A673 (cell line): ENCODE measurements around the gene PRELID2. TPM values are rescaled to one million over a fixed set of nuclear protein-coding genes. Genes with fewer than 3 reads are reported as not detected.

Experiments
- BruUV-seq: library from RNA; stranded (reverse); fragments of 400-500 nt; replicated peaks from 2 replicates; lab custom pipeline; 2021; lab: Mats Ljungman, UMichigan
- CTCF ChIA-PET: fragments of 300-600 bp; sonication (Branson Sonifier 250); formaldehyde crosslinking; loops from one replicate; lab custom pipeline; 2022; ENCODE audit warnings: antibody characterized with exemption; lab: Charles Lee
- POLR2A ChIA-PET: fragments of 300-600 bp; sonication (Branson Sonifier 250); formaldehyde crosslinking; loops from one replicate; lab custom pipeline; 2022; ENCODE audit warnings: antibody characterized with exemption; ENCODE audit not compliant: low non-redundant PET; lab: Charles Lee
- DNase-seq: peaks from one replicate; pipeline ENCODE4 v3.0.0-alpha.2; 2015; ENCODE audit warnings: low spot score
- H3K27ac ChIP-seq: fragments of 200-600 bp; sonication (generic); 2 replicates; pipeline ENCODE4 v1.5.1; 2016; ENCODE audit warnings: mixed run types, low read depth, mild to moderate bottlenecking, mixed read lengths, antibody characterized with exemption, low read length; ENCODE audit not compliant: poor library complexity, severe bottlenecking
- H3K27me3 ChIP-seq: fragments of 200-600 bp; sonication (generic); replicated peaks from 2 replicates; pipeline ENCODE4 v1.6.1; 2017; ENCODE audit warnings: mixed run types, low read depth, mild to moderate bottlenecking, mixed read lengths, antibody characterized with exemption, low read length; ENCODE audit not compliant: insufficient read depth, poor library complexity
- H3K36me3 ChIP-seq: fragments of 200-600 bp; sonication (generic); 2 replicates; pipeline ENCODE4 v1.6.1; 2016; ENCODE audit warnings: mixed run types, mild to moderate bottlenecking, mixed read lengths, antibody characterized with exemption, low read length; ENCODE audit not compliant: insufficient read depth, poor library complexity, severe bottlenecking
- H3K4me1 ChIP-seq: fragments of 200-600 bp; sonication (generic); 2 replicates; pipeline ENCODE4 v1.6.1; 2017; ENCODE audit warnings: mixed run types, mild to moderate bottlenecking, mixed read lengths, antibody characterized with exemption, low read length; ENCODE audit not compliant: insufficient read depth, poor library complexity, severe bottlenecking
- H3K4me3 ChIP-seq: fragments of 200-600 bp; sonication (generic); 2 replicates; pipeline ENCODE4 v1.5.1; 2016; ENCODE audit warnings: low read depth, mixed run types, mild to moderate bottlenecking, mixed read lengths, low read length; ENCODE audit not compliant: poor library complexity, severe bottlenecking
- H3K9me3 ChIP-seq: fragments of 200-600 bp; sonication (generic); 2 replicates; pipeline ENCODE4 v1.6.1; 2016; ENCODE audit warnings: mixed run types, low read depth, mild to moderate bottlenecking, mixed read lengths, antibody characterized with exemption, low read length; ENCODE audit not compliant: poor library complexity, severe bottlenecking
- EZH2 ChIP-seq: fragments of 200-600 bp; sonication (generic); IDR thresholded peaks from 2 replicates; pipeline ENCODE4 v1.6.1; 2017; ENCODE audit warnings: borderline replicate concordance, low read depth, mild to moderate bottlenecking, mixed read lengths, antibody characterized with exemption, low read length; ENCODE audit not compliant: poor library complexity, severe bottlenecking
- intact Hi-C: fragments of 100-400 bp; cut with micrococcal nuclease; formaldehyde crosslinking; loops from one replicate; pipeline ENCODE4 v1.10.0; 2022; ENCODE audit not compliant: unreplicated experiment
- total RNA-seq: library from RNA; stranded (reverse); gene quantifications from 2 replicates; pipeline ENCODE4 v1.2.3, GENCODE V29; 2021
- TF ChIP-seq, protein P1 (sequence below): fragments of 300-800, 200-600 bp; sonication (generic); conservative IDR thresholded peaks from 2 replicates; pipeline ENCODE4 v1.5.1; 2017; ENCODE audit warnings: low read depth, mild to moderate bottlenecking, antibody characterized with exemption, low read length, moderate library complexity, mixed read lengths

PRELID2 gene
- total RNA-seq, 1 experiment from 2014 or later = 50.2 TPM

DNA sequence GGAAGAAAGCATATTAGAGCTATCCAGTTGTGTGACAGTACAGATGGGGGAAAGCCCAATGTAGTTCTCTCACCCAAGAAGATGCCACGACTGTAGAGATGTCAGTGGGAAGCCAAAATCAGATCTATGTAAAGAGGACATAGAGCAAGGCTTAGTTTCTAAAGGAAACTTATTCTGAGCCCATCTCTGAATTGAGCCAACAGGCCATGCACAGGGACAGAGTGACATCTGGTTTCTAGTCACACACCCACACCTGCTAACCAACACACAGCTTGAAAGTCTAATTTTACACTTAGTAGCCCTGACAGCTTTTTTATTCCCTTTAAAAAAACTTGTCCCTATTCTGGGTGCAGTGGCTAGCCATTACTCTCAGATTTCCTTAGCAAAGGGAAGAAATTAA lies 22.3 kb downstream of the PRELID2 start:
- CTCF ChIA-PET = interaction anchor here (1.0 to 2.1 kb wide), 4 partner anchors 115 to 1609 kb away, joined by 3 to 7 read pairs (median 4); no protein-coding TSS in a partner anchor

DNA sequence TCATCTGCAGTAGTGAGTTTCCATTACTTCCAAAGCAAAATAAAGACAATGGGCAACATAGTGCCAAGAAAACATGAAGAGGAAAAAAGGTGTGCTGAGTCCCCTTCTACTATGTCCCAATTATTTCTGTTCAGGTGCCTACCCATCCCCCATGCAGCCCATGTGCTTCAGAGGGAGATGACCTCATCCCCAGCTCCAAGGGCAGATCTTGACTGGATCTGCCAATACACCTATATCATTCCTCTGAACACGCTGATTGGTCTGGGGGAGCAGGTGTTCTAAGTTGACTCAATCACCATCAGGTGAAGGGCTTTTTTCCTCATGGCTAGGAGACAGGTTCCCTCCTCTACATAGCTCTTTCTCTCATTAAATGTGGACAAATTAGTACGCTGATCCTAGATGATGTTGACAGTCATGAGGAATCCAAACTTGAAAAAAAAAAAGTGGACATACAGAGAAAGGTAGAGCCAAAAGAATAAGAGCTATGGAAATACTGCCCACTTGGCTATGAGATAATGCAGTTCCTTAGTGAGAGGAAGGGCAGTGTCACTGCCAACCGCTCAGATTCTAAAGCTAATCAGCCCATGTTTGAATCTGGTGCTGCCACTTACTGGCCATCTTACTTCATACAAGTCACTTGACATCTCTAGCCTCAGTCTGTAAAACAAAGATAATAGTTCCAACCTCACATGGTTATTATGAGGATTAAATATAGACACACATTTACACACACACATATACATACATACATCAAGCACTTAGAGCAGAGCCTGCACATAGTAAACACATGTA lies 23.1 kb downstream of the PRELID2 start:
- no peak overlapping the region for H3K4me3 ChIP-seq
- ChIA-PET CTCF (interaction anchor here (0.7 to 2.1 kb wide), 7 partner anchors 12 to 1608 kb away, joined by 3 to 7 read pairs (median 3); no protein-coding TSS in a partner anchor), POLR2A (interaction anchor here (0.5 to 0.6 kb wide), 2 partner anchors 32 to 465 kb away, joined by 3 read pairs; no protein-coding TSS in a partner anchor)
- H3K36me3 ChIP-seq = peaks cover 23% of the 10 kb centered on the region
- peaks cover 11% of the 10 kb centered on the region for H3K4me1 ChIP-seq
- H3K27ac ChIP-seq = no peak overlapping the region
- peak; percentile 65 for DNase-seq
- BruUV-seq = no TSS peak
- no peaks in the 10 kb centered on the region for H3K9me3 ChIP-seq
- no peaks in the 10 kb centered on the region for H3K27me3 ChIP-seq
- TF ChIP-seq EZH2 = no peak
- TF ChIP-seq, protein P1, sequence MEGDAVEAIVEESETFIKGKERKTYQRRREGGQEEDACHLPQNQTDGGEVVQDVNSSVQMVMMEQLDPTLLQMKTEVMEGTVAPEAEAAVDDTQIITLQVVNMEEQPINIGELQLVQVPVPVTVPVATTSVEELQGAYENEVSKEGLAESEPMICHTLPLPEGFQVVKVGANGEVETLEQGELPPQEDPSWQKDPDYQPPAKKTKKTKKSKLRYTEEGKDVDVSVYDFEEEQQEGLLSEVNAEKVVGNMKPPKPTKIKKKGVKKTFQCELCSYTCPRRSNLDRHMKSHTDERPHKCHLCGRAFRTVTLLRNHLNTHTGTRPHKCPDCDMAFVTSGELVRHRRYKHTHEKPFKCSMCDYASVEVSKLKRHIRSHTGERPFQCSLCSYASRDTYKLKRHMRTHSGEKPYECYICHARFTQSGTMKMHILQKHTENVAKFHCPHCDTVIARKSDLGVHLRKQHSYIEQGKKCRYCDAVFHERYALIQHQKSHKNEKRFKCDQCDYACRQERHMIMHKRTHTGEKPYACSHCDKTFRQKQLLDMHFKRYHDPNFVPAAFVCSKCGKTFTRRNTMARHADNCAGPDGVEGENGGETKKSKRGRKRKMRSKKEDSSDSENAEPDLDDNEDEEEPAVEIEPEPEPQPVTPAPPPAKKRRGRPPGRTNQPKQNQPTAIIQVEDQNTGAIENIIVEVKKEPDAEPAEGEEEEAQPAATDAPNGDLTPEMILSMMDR = peak; percentile 63
- intact Hi-C loops = loop anchor here (5.0 kb wide), 2 partner anchors 115 to 130 kb away; no protein-coding TSS in a partner anchor

More for the DNA sequence above, 22.3 kb downstream of the PRELID2 start:
- Histone ChIP-seq H3K4me1 (peaks cover 3% of the 10 kb centered on the region), H3K36me3 (peaks cover 29% of the 10 kb centered on the region), H3K27me3 (no peaks in the 10 kb centered on the region), H3K9me3 (no peaks in the 10 kb centered on the region), H3K27ac (no peak overlapping the region), H3K4me3 (no peak overlapping the region)
- no peak for DNase-seq
- POLR2A ChIA-PET = interaction anchor here (0.5 kb wide), 1 partner anchor 33 kb away, joined by 3 read pairs; no protein-coding TSS in a partner anchor
- no TSS peak for BruUV-seq
- TF ChIP-seq, protein P1 = no peak
- no peak for TF ChIP-seq EZH2
- intact Hi-C loops = loop anchor here (5.0 kb wide), 2 partner anchors 116 to 131 kb away; no protein-coding TSS in a partner anchor

DNA sequence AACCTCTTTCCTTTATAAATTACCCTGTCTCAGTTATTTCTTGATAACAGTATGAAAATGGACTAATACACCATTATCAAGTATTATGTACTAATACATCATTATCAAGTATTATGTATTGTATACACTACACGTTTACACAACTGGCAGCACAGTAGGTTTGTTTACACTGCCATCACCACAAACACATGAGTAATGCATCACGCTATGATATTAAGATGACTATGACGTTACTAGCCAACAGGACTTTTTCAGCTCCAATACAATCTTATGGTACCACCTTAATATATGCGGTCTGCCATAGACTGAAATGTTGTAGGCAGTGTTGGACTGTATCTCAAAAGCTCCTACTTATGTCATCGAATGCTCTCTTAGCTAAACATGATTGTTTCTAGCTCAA lies 28.2 kb downstream of the PRELID2 start:
- TF ChIP-seq, protein P1 = no peak
- Histone ChIP-seq H3K9me3 (no peaks in the 10 kb centered on the region), H3K36me3 (peaks cover 8% of the 10 kb centered on the region), H3K27ac (no peak overlapping the region), H3K27me3 (no peaks in the 10 kb centered on the region), H3K4me3 (no peak overlapping the region), H3K4me1 (peaks cover 13% of the 10 kb centered on the region)
- no peak for DNase-seq
- ChIA-PET POLR2A (no interaction called here), CTCF (no interaction called here)
- intact Hi-C loops = no loop called here
- no TSS peak for BruUV-seq
